SK-N-SH (cell line): ENCODE measurements around the gene ART4. TPM values are rescaled to one million over a fixed set of nuclear protein-coding genes. Genes with fewer than 3 reads are reported as not detected.

ENCODE experiments used
- CTCF ChIA-PET: fragments of 300-600, 350-600 bp; formaldehyde crosslinking; extraction: SDS; loops from one replicate; lab custom pipeline; 2021; lab: Yijun Ruan, JAX
- POLR2A ChIA-PET: fragments of 350-600 bp; sonication (Branson Sonifier 250); formaldehyde crosslinking; extraction: SDS; loops from one replicate; lab custom pipeline; 2020; ENCODE audit warnings: antibody characterized with exemption, inconsistent platforms; lab: Yijun Ruan, JAX
- DNase-seq: peaks from one replicate; pipeline ENCODE4 v3.0.0; 2012
- H2AFZ ChIP-seq: fragments of 200-600 bp; sonication (generic); 2 replicates; pipeline ENCODE4 v1.8.1; 2016; ENCODE audit warnings: antibody characterized with exemption, mild to moderate bottlenecking, low read depth
- H3F3A ChIP-seq: fragments of 200-600 bp; sonication (generic); replicated peaks from 2 replicates; pipeline ENCODE3; 2016; ENCODE audit warnings: antibody characterized with exemption, mild to moderate bottlenecking; ENCODE audit not compliant: insufficient read depth
- H3K27ac ChIP-seq, 2 experiments: fragments of 200-500 bp in 1 of 2; fragments of 200-600 bp in 1 of 2; sonication (Bioruptor generic) in 1 of 2; sonication (generic), shearing (Covaris generic) in 1 of 2; 2 replicates each; pipeline versions ENCODE4 v1.5.1 to v1.6.1; 2014 to 2016; ENCODE audit warnings: low read depth in 2 of 2, inconsistent platforms in 1 of 2, low read length in 1 of 2, mild to moderate bottlenecking in 1 of 2, mixed read lengths in 1 of 2
- H3K27me3 ChIP-seq: fragments of 200-600 bp; sonication (generic), shearing (Covaris generic); 2 replicates; pipeline ENCODE4 v1.6.1; 2016; ENCODE audit warnings: mixed run types; ENCODE audit not compliant: insufficient read depth
- H3K36me3 ChIP-seq, 2 experiments: fragments of 200-500 bp in 1 of 2; fragments of 200-600 bp in 1 of 2; sonication (Bioruptor generic) in 1 of 2; sonication (generic) in 1 of 2; replicated peaks in 1 of 2; 2 replicates each; pipeline versions ENCODE3 to v1.5.1; 2014 to 2016; ENCODE audit warnings: low read length in 1 of 2, mild to moderate bottlenecking in 1 of 2; ENCODE audit not compliant: insufficient read depth in 2 of 2, control insufficient read depth in 1 of 2
- H3K4me1 ChIP-seq, 2 experiments: fragments of 200-500 bp in 1 of 2; fragments of 200-600 bp in 1 of 2; sonication (Bioruptor generic) in 1 of 2; sonication (generic), shearing (Covaris generic) in 1 of 2; 2 replicates each; pipeline versions ENCODE4 v1.5.1 to v1.6.1; 2014 to 2016; ENCODE audit warnings: low read depth in 1 of 2, low read length in 1 of 2, mixed run types in 1 of 2; ENCODE audit not compliant: insufficient read depth in 2 of 2, control insufficient read depth in 1 of 2
- H3K4me2 ChIP-seq: fragments of 200-600 bp; sonication (generic), shearing (Covaris generic); 2 replicates; pipeline ENCODE4 v1.6.1; 2017; ENCODE audit warnings: mixed run types
- H3K4me3 ChIP-seq, 2 experiments: fragments of 200-500 bp in 1 of 2; fragments of 200-600 bp in 1 of 2; sonication (Bioruptor generic) in 1 of 2; sonication (generic), shearing (Covaris generic) in 1 of 2; 2 replicates each; pipeline versions ENCODE4 v1.5.1 to v1.8.1; 2014 to 2016; ENCODE audit warnings: low read depth in 2 of 2, inconsistent platforms in 1 of 2, low read length in 1 of 2, mild to moderate bottlenecking in 1 of 2, mixed read lengths in 1 of 2, moderate library complexity in 1 of 2
- H3K79me2 ChIP-seq: fragments of 200-600 bp; sonication (generic); 2 replicates; pipeline ENCODE4 v1.8.1; 2017; ENCODE audit warnings: mild to moderate bottlenecking; ENCODE audit not compliant: insufficient read depth
- H3K9ac ChIP-seq: fragments of 200-600 bp; sonication (generic); 2 replicates; pipeline ENCODE4 v1.6.1; 2017; ENCODE audit warnings: mixed run types
- H3K9me2 ChIP-seq: fragments of 200-600 bp; sonication (generic); 2 replicates; pipeline ENCODE4 v1.6.1; 2017; ENCODE audit warnings: mixed run types
- H3K9me3 ChIP-seq: fragments of 200-600 bp; sonication (generic); 2 replicates; pipeline ENCODE4 v1.6.1; 2017; ENCODE audit warnings: mixed run types, mild to moderate bottlenecking, moderate library complexity
- H4K20me1 ChIP-seq: fragments of 200-600 bp; sonication (generic); 2 replicates; pipeline ENCODE4 v1.6.1; 2017; ENCODE audit warnings: mild to moderate bottlenecking, mixed run types; ENCODE audit not compliant: insufficient read depth
- CHD2 ChIP-seq: fragments of 150-350 bp; IDR thresholded peaks from 2 replicates; pipeline ENCODE4 v1.6.1; 2018; ENCODE audit warnings: low read length; ENCODE audit not compliant: partially characterized antibody
- FOXM1 ChIP-seq: IDR thresholded peaks from 2 replicates; pipeline ENCODE4 v1.4.0; 2012; ENCODE audit warnings: low read depth, mild to moderate bottlenecking
- MXI1 ChIP-seq: IDR thresholded peaks from 2 replicates; pipeline ENCODE4 v1.6.1; 2012; ENCODE audit warnings: mild to moderate bottlenecking, low read depth, low read length, improper control_type of control experiment
- NFIC ChIP-seq: IDR thresholded peaks from 2 replicates; pipeline ENCODE4 v1.4.0; 2012; ENCODE audit warnings: borderline replicate concordance
- RCOR1 ChIP-seq: fragments of 150-350 bp; IDR thresholded peaks from 2 replicates; pipeline ENCODE4 v1.6.1; 2017; ENCODE audit warnings: antibody characterized with exemption, low read length
- RXRA ChIP-seq: IDR thresholded peaks from 2 replicates; pipeline ENCODE4 v1.4.0; 2012; ENCODE audit warnings: low read depth, mild to moderate bottlenecking, borderline replicate concordance
- SIN3A ChIP-seq: IDR thresholded peaks from 2 replicates; pipeline ENCODE4 v1.6.1; 2012; ENCODE audit warnings: low read depth, mild to moderate bottlenecking, low read length, moderate library complexity, borderline replicate concordance
- TCF12 ChIP-seq: IDR thresholded peaks from 2 replicates; pipeline ENCODE4 v1.4.0; 2012
- TEAD4 ChIP-seq: IDR thresholded peaks from 2 replicates; pipeline ENCODE4 v1.4.0; 2012; ENCODE audit warnings: mild to moderate bottlenecking, borderline replicate concordance; ENCODE audit not compliant: insufficient read depth
- YY1 ChIP-seq: IDR thresholded peaks from 2 replicates; pipeline ENCODE4 v1.4.0; 2012; ENCODE audit warnings: low read depth, mild to moderate bottlenecking
- WGBS: methylation state at CpG from one replicate; pipeline ENCODE4 v1.1.6; 2017; ENCODE audit warnings: low lambda C conversion rate; 5-methylcytosine and 5-hydroxymethylcytosine counted together
- polyA plus RNA-seq, 3 experiments: library from polyadenylated mRNA; depleted of rRNA; stranded (reverse); fragments of >200 nt; gene quantifications; 2 replicates each; pipeline ENCODE4 v1.2.3, GENCODE V29; 2012
- TF ChIP-seq, protein P1 (sequence below): fragments of 150-350 bp; IDR thresholded peaks from 2 replicates; pipeline ENCODE4 v1.6.1; 2016; ENCODE audit warnings: mild to moderate bottlenecking, low read depth, low read length
- TF ChIP-seq, protein P2 (sequence below): IDR thresholded peaks from 2 replicates; pipeline ENCODE4; 2012

Gene ART4
- polyA plus RNA-seq, 1 of the 3 experiments (the other 2 are of a cell fraction) = not detected

DNA sequence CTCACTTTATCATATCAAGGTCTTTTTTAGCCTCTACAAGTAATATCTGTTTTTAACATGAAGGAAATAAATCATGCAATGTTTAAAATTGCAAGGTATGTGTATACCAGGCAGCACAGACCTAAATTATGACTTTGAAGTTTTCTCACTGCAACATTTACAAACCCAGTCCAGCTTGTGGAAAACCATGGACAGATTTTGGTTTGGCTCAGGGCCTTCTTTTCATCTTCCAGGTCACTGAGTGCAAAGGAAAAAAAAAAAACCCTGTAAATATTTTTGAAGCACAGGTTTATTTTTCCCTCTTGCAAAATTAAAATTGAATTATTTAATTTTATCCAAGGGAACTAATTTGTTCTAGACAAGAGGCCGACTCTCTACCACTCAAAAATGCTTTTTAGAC lies 28.6 kb upstream of the ART4 start:
- no peaks in the 10 kb centered on the region; a peak in 1 of 4 replicates for H3K4me1 ChIP-seq
- no peaks in the 10 kb centered on the region for H3K36me3 ChIP-seq
- 41% methylated on average over 1 of the region's 1 CpG for WGBS
- no peak overlapping the region for H3K27ac ChIP-seq
- no peak overlapping the region for H3K4me3 ChIP-seq
- H4K20me1 ChIP-seq = no peaks in the 10 kb centered on the region
- no peak for DNase-seq
- no peak overlapping the region for H3K9ac ChIP-seq
- ChIA-PET CTCF (no interaction called here), POLR2A (no interaction called here)
- no peaks in the 10 kb centered on the region for H3F3A ChIP-seq
- no peaks in the 10 kb centered on the region for H3K27me3 ChIP-seq
- TF ChIP-seq CHD2 (no peak), RXRA (no peak), RCOR1 (no peak), TCF12 (no peak), NFIC (no peak), YY1 (no peak), MXI1 (no peak), SIN3A (no peak)
- TF ChIP-seq, protein P1, sequence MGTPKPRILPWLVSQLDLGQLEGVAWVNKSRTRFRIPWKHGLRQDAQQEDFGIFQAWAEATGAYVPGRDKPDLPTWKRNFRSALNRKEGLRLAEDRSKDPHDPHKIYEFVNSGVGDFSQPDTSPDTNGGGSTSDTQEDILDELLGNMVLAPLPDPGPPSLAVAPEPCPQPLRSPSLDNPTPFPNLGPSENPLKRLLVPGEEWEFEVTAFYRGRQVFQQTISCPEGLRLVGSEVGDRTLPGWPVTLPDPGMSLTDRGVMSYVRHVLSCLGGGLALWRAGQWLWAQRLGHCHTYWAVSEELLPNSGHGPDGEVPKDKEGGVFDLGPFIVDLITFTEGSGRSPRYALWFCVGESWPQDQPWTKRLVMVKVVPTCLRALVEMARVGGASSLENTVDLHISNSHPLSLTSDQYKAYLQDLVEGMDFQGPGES = no peak
- TF ChIP-seq, protein P2, sequence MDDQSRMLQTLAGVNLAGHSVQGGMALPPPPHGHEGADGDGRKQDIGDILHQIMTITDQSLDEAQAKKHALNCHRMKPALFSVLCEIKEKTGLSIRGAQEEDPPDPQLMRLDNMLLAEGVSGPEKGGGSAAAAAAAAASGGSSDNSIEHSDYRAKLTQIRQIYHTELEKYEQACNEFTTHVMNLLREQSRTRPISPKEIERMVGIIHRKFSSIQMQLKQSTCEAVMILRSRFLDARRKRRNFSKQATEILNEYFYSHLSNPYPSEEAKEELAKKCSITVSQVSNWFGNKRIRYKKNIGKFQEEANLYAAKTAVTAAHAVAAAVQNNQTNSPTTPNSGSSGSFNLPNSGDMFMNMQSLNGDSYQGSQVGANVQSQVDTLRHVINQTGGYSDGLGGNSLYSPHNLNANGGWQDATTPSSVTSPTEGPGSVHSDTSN = no peak
- H3K9me3 ChIP-seq = no peaks in the 10 kb centered on the region
- H3K79me2 ChIP-seq = no peaks in the 10 kb centered on the region
- no peaks in the 10 kb centered on the region for H3K9me2 ChIP-seq
- no peak overlapping the region for H2AFZ ChIP-seq
- no peak overlapping the region for H3K4me2 ChIP-seq

DNA sequence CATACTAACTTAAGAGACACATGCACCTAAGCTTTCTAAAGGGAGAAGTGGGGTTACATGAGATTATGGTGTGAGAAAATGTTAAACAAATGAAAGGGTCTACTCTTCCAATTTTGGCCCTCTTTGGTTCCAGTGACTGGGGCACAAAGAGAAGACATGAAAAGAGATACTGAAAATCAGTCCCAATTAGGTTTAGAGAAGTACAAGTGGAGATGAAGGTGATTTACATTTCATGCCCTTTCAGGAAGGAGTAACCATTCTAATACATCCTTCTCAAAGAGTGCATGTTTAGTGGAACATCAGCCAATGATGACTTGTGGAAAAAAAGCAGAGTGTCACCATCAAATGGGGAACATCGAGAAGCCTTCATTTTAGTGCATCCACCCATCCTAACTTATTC lies 27.9 kb upstream of the ART4 start:
- H4K20me1 ChIP-seq = no peaks in the 10 kb centered on the region
- POLR2A ChIA-PET = no interaction called here
- H3K9me2 ChIP-seq = no peaks in the 10 kb centered on the region
- TF ChIP-seq FOXM1 (no peak), TEAD4 (no peak)
- TF ChIP-seq, protein P2 = no peak
- TF ChIP-seq, all 33 proteins: peak for 0
- no peak for DNase-seq
- no peaks in the 10 kb centered on the region for H3K36me3 ChIP-seq
- no peak overlapping the region for H2AFZ ChIP-seq
- no peaks in the 10 kb centered on the region; a peak in 1 of 4 replicates for H3K4me1 ChIP-seq
- no peak overlapping the region for H3K4me2 ChIP-seq
- no peak overlapping the region for H3K4me3 ChIP-seq
- H3K9me3 ChIP-seq = no peaks in the 10 kb centered on the region
- no peak overlapping the region for H3K27ac ChIP-seq
- no peaks in the 10 kb centered on the region for H3F3A ChIP-seq
- CTCF ChIA-PET = no interaction called here
- no peak overlapping the region for H3K9ac ChIP-seq
- H3K27me3 ChIP-seq = no peaks in the 10 kb centered on the region
- WGBS = 59% methylated on average over 1 of the region's 1 CpG
- H3K79me2 ChIP-seq = no peaks in the 10 kb centered on the region
